Endodermal cell (in vitro differentiated cells): Measurements from ENCODE around the gene CD1D. TPM values are rescaled to one million over a fixed set of nuclear protein-coding genes. Genes with fewer than 3 reads are reported as not detected.
A peak's percentile ranks its signal among the peaks of the same experiment; 100 is the strongest.

Experiments used
- DNase-seq: peaks from one replicate; pipeline ENCODE4 v3.0.0-alpha.2; 2017
- H3K27ac ChIP-seq: 2 replicates; pipeline ENCODE4 v1.5.1; 2013; ENCODE audit warnings: mild to moderate bottlenecking, low read depth, low read length, moderate library complexity
- H3K27me3 ChIP-seq: 2 replicates; pipeline ENCODE4 v1.6.1; 2013; ENCODE audit warnings: mild to moderate bottlenecking, low read length, moderate library complexity; ENCODE audit not compliant: insufficient read depth, control insufficient read depth, poor library complexity, severe bottlenecking
- H3K36me3 ChIP-seq: 2 replicates; pipeline ENCODE4 v1.7.0; 2013; ENCODE audit warnings: mild to moderate bottlenecking, low read length, moderate library complexity; ENCODE audit not compliant: control insufficient read depth, insufficient read depth
- H3K4me1 ChIP-seq: one replicate; pipeline ENCODE4 v1.7.0; 2013; ENCODE audit warnings: low read length; ENCODE audit not compliant: control insufficient read depth, insufficient read depth
- H3K4me3 ChIP-seq: 2 replicates; pipeline ENCODE4 v1.5.1; 2013; ENCODE audit warnings: mild to moderate bottlenecking, low read length, moderate library complexity
- H3K9ac ChIP-seq: 2 replicates; pipeline ENCODE4 v1.6.1; 2013; ENCODE audit warnings: mild to moderate bottlenecking, low read length, moderate library complexity; ENCODE audit not compliant: poor library complexity, severe bottlenecking; ENCODE audit errors: extremely low read depth
- H3K9me3 ChIP-seq: 2 replicates; pipeline ENCODE4 v1.6.1; 2013; ENCODE audit warnings: mild to moderate bottlenecking, low read length, moderate library complexity; ENCODE audit not compliant: control insufficient read depth
- H3K27ac Mint-ChIP-seq: 2 replicates; pipeline ENCODE4 v1.8.0; 2020; ENCODE audit warnings: mixed read lengths
- H3K27me3 Mint-ChIP-seq: 2 replicates; pipeline ENCODE4 v1.8.0; 2021; ENCODE audit warnings: mild to moderate bottlenecking, mixed read lengths; ENCODE audit not compliant: insufficient read depth
- H3K36me3 Mint-ChIP-seq: 2 replicates; pipeline ENCODE4 v1.8.0; 2020; ENCODE audit warnings: low read depth, mixed read lengths
- H3K4me1 Mint-ChIP-seq: 2 replicates; pipeline ENCODE4 v1.8.0; 2020; ENCODE audit warnings: mixed read lengths
- H3K4me3 Mint-ChIP-seq: 2 replicates; pipeline ENCODE4 v1.8.0; 2020; ENCODE audit warnings: mild to moderate bottlenecking, moderate library complexity, mixed read lengths
- H3K9me3 Mint-ChIP-seq: 2 replicates; pipeline ENCODE4 v1.8.0; 2020; ENCODE audit warnings: mild to moderate bottlenecking, mixed read lengths
- CTCF ChIP-seq: fragments of 200-600 bp; sonication (generic); conservative IDR thresholded peaks from 2 replicates; pipeline ENCODE4 v1.5.0; 2021; ENCODE audit warnings: antibody characterized with exemption, mild to moderate bottlenecking
- WGBS, 2 experiments: methylation state at CpG; one replicate each; pipeline versions ENCODE4 v1.1.5 to v1.1.7; 2013; ENCODE audit warnings: missing lambda C conversion rate in 2 of 2, mixed read lengths in 1 of 2; ENCODE audit not compliant: insufficient coverage in 1 of 2, insufficient read length in 1 of 2; 5-methylcytosine and 5-hydroxymethylcytosine counted together
- total RNA-seq, 2 donors: library from RNA; stranded (reverse); fragmentation: NEBNext Ultra II Directional in 1 of 2; extraction: Animal tissue kit (Norgen Biotek cat#: 25700) in 1 of 2; gene quantifications; 2 replicates in 1 of 2; 3 replicates in 1 of 2; pipeline ENCODE4 v1.2.1, GENCODE V29; 2021

Gene CD1D
- total RNA-seq, 2 donors from 2014 or later: 1.7 TPM

GRCh38 chr1:158149175-158149574 lies 31.5 kb upstream of the CD1D start:
- Mint-ChIP-seq H3K9me3 (peaks cover 4% of the 10 kb centered on the region), H3K27me3 (peaks cover 64% of the 10 kb centered on the region), H3K4me3 (peak overlapping the region; percentile 60), H3K36me3 (no peaks in the 10 kb centered on the region), H3K4me1 (no peaks in the 10 kb centered on the region), H3K27ac (no peak overlapping the region)
- Histone ChIP-seq H3K27me3 (no peaks in the 10 kb centered on the region), H3K27ac (no peak overlapping the region), H3K36me3 (no peaks in the 10 kb centered on the region), H3K9ac (no peak overlapping the region), H3K9me3 (peaks cover 6% of the 10 kb centered on the region), H3K4me1 (peaks cover 2% of the 10 kb centered on the region), H3K4me3 (peak overlapping the region; percentile 79)
- WGBS, 2 experiments: 71 to 81% methylated on average over 4 to 8 of the region's 8 CpGs
- DNase-seq: no peak
- TF ChIP-seq CTCF: no peak

- Histone ChIP-seq H3K4me1 (peaks cover 2% of the 10 kb centered on the region), H3K36me3 (no peaks in the 10 kb centered on the region), H3K9ac (no peak overlapping the region), H3K9me3 (peaks cover 6% of the 10 kb centered on the region), H3K27me3 (no peaks in the 10 kb centered on the region), H3K4me3 (peak overlapping the region; percentile 79), H3K27ac (no peak overlapping the region)
- Mint-ChIP-seq H3K4me1 (no peaks in the 10 kb centered on the region), H3K9me3 (peaks cover 4% of the 10 kb centered on the region), H3K27ac (no peak overlapping the region), H3K4me3 (peak overlapping the region; percentile 60), H3K27me3 (peaks cover 70% of the 10 kb centered on the region), H3K36me3 (no peaks in the 10 kb centered on the region)
- peak; percentile 95 for DNase-seq
- no peak for TF ChIP-seq CTCF
- 38 to 74% methylated on average over 16 to 31 of the region's 31 CpGs for WGBS, 2 experiments
Observed at GRCh38 chr1:158149577-158150269, 31.0 kb upstream of the CD1D start.

GRCh38 chr1:158150523-158150922 lies 30.2 kb upstream of the CD1D start:
- peaks cover 4% of the 10 kb centered on the region for H3K9me3 Mint-ChIP-seq
- H3K36me3 Mint-ChIP-seq: no peaks in the 10 kb centered on the region
- Histone ChIP-seq H3K9ac (no peak overlapping the region), H3K36me3 (no peaks in the 10 kb centered on the region), H3K27me3 (no peaks in the 10 kb centered on the region), H3K9me3 (peaks cover 6% of the 10 kb centered on the region), H3K4me1 (peaks cover 2% of the 10 kb centered on the region), H3K4me3 (no peak overlapping the region), H3K27ac (no peak overlapping the region)
- no peak overlapping the region for H3K27ac Mint-ChIP-seq
- no peak for DNase-seq
- WGBS, 2 experiments: 81% methylated on average over 1 of the region's 1 CpG; no CpG with 5 or more reads in 1 of the 2 experiments
- H3K4me3 Mint-ChIP-seq: peak overlapping the region; percentile 60
- H3K4me1 Mint-ChIP-seq: no peaks in the 10 kb centered on the region
- no peak for TF ChIP-seq CTCF
- H3K27me3 Mint-ChIP-seq: peaks cover 71% of the 10 kb centered on the region
